SK-N-MC (cell line): ENCODE data around the gene DHX34.

Source experiments
- EZH2 ChIP-seq: fragments of 200-600 bp; sonication (generic); IDR thresholded peaks from one replicate; pipeline ENCODE4 v1.6.1; 2017; ENCODE audit warnings: antibody characterized with exemption
- POLR2AphosphoS5 ChIP-seq: IDR thresholded peaks from 2 replicates; pipeline ENCODE4 v1.6.1; 2012; ENCODE audit warnings: mild to moderate bottlenecking, low read depth, low read length, borderline replicate concordance

DNA sequence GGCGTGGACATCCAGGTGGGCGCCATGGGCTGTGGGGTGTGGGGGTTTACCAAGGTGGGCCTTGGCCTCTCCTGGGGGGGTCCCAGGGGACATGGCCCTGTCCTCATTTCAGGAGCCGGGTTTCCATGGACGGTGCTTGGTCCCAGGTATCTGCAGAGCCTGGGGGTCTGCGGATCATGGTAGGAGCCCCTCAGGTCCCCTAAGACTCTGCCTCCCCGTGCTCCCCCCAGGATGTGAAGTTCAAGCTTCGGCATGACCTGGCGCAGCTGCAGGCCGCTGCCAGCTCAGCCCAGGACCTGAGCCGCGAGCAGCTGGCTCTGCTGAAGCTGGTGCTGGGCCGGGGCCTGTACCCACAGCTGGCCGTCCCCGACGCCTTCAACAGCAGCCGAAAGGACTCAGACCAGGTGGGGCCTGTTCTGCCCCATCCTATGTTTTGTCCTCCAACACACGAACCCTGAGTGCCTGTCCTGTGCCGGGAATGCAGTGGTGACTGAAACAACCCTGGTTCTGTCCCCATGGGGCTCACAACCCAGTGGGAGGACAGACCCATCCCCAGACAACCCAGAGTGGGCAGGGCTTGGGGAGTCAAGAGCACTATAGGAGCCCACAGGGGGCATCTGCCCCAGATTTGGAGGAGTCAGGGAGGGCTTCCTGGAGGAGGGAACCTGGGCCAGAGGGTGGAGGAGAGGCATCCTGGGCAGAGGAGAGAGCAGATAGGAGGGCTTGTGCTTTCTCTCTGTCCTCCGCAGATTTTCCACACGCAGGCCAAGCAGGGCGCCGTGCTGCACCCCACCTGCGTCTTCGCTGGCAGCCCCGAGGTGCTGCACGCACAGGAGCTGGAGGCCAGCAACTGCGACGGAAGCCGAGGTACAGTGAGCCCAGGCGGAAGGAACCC lies 26.8 kb downstream of the DHX34 start:
- TF ChIP-seq POLR2AphosphoS5: no peak
- no peak for TF ChIP-seq EZH2
